ENCODE data around the gene TLK1. TPM values are rescaled to one million over a fixed set of nuclear protein-coding genes. Genes with fewer than 3 reads are reported as not detected.

TLK1 gene
- total and polyA plus RNA-seq, 10 of the 15 experiments (the other 5 are each of a cell fraction or from before 2014, with no cell fraction given) = 25.1 to 126 (median 57.3) TPM

DNA sequence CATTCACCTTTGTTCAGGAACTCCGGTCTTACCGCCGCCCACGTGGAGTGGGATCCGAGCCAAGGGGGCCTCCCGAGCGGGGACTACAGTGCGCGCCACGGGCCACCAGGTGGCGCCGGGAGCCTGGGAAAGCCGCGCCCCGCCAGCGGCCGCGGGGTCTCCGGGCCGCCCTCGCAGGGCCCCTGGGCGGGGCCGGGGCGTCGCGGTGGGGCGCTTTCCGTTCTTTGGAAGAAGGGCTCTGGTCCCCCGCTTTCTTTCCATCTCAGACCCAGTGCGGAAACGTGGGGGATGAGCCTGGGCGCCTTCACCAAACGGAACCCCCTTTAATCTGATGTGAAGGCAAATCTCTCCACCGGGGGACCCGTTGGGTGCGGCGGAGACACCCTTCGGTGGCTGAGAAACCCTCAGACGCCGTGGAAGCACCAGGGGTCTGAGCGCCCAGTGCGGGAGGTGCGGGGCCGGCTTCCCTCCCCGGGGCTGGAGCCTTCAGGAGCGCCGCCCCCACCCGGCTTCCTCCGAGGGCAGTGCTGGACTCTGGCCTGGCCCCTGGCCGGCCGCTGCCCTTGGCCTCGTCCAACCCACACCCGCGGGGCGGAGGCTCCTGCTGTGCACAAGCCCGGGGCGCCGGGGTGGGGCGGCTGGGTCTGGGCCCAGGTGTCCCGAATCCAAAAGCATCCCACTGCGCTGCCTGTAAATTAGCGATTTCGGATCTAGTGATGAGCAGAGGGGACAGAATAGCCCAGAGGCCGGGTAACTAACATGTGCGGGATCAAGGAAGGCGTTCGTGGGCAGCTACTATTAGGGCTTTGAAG lies 187.0 kb downstream of the TLK1 start (continued):
- TF ChIP-seq, protein P1, sequence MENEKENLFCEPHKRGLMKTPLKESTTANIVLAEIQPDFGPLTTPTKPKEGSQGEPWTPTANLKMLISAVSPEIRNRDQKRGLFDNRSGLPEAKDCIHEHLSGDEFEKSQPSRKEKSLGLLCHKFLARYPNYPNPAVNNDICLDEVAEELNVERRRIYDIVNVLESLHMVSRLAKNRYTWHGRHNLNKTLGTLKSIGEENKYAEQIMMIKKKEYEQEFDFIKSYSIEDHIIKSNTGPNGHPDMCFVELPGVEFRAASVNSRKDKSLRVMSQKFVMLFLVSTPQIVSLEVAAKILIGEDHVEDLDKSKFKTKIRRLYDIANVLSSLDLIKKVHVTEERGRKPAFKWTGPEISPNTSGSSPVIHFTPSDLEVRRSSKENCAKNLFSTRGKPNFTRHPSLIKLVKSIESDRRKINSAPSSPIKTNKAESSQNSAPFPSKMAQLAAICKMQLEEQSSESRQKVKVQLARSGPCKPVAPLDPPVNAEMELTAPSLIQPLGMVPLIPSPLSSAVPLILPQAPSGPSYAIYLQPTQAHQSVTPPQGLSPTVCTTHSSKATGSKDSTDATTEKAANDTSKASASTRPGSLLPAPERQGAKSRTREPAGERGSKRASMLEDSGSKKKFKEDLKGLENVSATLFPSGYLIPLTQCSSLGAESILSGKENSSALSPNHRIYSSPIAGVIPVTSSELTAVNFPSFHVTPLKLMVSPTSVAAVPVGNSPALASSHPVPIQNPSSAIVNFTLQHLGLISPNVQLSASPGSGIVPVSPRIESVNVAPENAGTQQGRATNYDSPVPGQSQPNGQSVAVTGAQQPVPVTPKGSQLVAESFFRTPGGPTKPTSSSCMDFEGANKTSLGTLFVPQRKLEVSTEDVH (IDR thresholded peaks at IDR 0.05; ENCODE audit: low read depth, partially characterized antibody) = no peak
- TF ChIP-seq ZNF217 (IDR thresholded peaks at IDR 0.05) (peak; percentile 80), LARP7 (IDR thresholded peaks at IDR 0.05) (peak; percentile 87), MEF2A (IDR thresholded peaks at IDR 0.05; ENCODE audit: insufficient read depth, low read depth, low read length) (peak; percentile 80), CREB1 (IDR thresholded peaks at IDR 0.05; ENCODE audit: low read depth) (peak; percentile 61), SP1 (IDR thresholded peaks at IDR 0.05; ENCODE audit: low read depth, low read length) (peak; percentile 73), TCF3 (IDR thresholded peaks at IDR 0.05; ENCODE audit: borderline replicate concordance, insufficient read depth, low read depth, low read length) (0 out of 2 replicates have a peak, but pooled peaks have one; percentile 19), EZH2 (IDR thresholded peaks at IDR 0.05; ENCODE audit: borderline replicate concordance, control insufficient read depth, low read depth, low read length) (no peak), SRF (IDR thresholded peaks at IDR 0.05; ENCODE audit: low read depth in 2 of 2, low read length in 2 of 2) (0 out of 4 replicates have a peak, but pooled peaks of 1 of the 2 experiments have one; percentile 23), BACH1 (IDR thresholded peaks at IDR 0.05; ENCODE audit: borderline replicate concordance) (peak; percentile 82), YY1 (IDR thresholded peaks at IDR 0.05; ENCODE audit: low read depth, low read length) (peak; percentile 92), POU2F2 (IDR thresholded peaks at IDR 0.05; ENCODE audit: borderline replicate concordance, low read depth, low read length) (no peak), POLR2A (IDR thresholded peaks at IDR 0.05; ENCODE audit: low read depth, low read length) (peak; percentile 74), DPF2 (IDR thresholded peaks at IDR 0.05) (peak; percentile 87)
- TF ChIP-seq, protein P2, sequence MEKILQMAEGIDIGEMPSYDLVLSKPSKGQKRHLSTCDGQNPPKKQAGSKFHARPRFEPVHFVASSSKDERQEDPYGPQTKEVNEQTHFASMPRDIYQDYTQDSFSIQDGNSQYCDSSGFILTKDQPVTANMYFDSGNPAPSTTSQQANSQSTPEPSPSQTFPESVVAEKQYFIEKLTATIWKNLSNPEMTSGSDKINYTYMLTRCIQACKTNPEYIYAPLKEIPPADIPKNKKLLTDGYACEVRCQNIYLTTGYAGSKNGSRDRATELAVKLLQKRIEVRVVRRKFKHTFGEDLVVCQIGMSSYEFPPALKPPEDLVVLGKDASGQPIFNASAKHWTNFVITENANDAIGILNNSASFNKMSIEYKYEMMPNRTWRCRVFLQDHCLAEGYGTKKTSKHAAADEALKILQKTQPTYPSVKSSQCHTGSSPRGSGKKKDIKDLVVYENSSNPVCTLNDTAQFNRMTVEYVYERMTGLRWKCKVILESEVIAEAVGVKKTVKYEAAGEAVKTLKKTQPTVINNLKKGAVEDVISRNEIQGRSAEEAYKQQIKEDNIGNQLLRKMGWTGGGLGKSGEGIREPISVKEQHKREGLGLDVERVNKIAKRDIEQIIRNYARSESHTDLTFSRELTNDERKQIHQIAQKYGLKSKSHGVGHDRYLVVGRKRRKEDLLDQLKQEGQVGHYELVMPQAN (conservative IDR thresholded peaks at IDR 0.05) = peak; percentile 80
- TF ChIP-seq, protein P3, sequence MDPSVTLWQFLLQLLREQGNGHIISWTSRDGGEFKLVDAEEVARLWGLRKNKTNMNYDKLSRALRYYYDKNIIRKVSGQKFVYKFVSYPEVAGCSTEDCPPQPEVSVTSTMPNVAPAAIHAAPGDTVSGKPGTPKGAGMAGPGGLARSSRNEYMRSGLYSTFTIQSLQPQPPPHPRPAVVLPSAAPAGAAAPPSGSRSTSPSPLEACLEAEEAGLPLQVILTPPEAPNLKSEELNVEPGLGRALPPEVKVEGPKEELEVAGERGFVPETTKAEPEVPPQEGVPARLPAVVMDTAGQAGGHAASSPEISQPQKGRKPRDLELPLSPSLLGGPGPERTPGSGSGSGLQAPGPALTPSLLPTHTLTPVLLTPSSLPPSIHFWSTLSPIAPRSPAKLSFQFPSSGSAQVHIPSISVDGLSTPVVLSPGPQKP (IDR thresholded peaks at IDR 0.05; ENCODE audit: low read depth, low read length) = no peak
